Measurements from ENCODE around the gene NCL. TPM values are rescaled to one million over a fixed set of nuclear protein-coding genes. Genes with fewer than 3 reads are reported as not detected.

The NCL gene
- total RNA-seq, 1 experiment from 2014 or later = 557 TPM

Other genes starting within 250 kb of the NCL start
- 14.0 and 25.8 TPM in 2 replicates for gene B3GNT7, start 68.8 kb downstream of the NCL start, total RNA-seq (2021)
- gene NMUR1, start 66.0 kb upstream of the NCL start, total RNA-seq (2021) = not detected in 2 replicates
- gene TEX44, start 128.4 kb upstream of the NCL start, total RNA-seq (2021) = not detected in 2 replicates
- 1,200 and 1,260 TPM in 2 replicates for gene PTMA, start 244.0 kb upstream of the NCL start, total RNA-seq (2021)

Measured in PC-9 (cell line).